NCI-H748 (cell line): ENCODE data around the gene CALCOCO1.

Source experiments
- DNase-seq: peaks from one replicate; lab custom pipeline; 2025; ENCODE audit not compliant: unreplicated experiment; lab: John Stamatoyannopoulos, UW

Gene CALCOCO1

DNA sequence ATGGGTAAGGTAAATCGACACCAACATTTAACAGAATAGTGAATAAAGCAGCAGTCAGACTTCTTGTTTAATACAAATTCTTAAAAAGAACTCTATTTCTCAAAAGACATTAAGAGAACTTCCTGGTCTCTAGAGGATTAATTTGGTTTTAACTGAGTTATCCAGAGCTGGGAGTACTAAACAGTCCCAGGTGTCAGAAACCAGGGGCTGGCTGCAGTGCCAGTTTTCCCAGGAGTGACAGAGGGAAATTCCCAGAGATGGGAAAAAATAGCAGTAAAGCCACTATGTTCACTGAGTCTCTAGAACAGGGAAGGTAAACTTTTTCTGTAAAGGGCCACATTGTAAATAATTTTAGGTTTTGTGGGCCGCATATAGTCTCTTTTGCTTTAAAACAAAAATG lies 60.2 kb downstream of the CALCOCO1 start:
- DNase-seq, result no peak

DNA sequence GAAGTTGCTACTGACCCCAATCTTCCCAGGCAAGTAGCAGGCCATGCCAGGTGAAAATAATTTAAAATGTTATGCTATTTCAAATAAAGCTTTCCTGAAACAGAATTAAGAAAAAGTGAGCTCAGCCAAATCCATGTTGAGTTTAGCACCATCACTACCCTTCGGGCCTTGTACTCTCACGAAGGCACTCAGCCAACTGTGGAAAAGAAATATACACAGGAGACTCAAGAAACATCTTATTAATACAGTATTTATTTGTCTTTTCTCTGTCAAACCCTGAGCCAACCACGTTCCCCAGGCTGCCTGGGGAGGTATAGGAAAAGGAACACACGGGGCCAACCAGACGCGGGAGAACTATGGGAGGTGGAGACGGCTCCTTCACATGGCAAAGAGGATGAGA lies 62.3 kb downstream of the CALCOCO1 start:
- no peak for DNase-seq

DNA sequence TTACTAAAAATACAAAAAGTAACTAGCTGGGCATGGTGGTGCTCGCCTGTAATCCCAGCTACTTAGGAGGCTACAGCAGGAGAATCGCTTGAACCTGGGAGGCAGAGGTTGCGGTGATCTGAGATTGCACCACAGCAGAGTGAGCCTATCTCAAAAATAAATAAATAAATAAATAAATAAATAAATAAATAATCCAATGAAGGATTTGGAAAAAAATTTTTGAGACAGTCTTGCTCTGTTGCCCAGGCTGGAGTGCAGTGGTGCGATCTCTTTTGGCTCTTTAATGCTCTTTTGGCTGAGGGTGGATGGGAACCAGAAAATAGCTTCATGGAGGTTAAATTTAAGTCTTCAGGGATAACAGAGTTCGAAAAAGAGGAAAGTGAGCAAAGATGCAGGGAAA lies 63.1 kb downstream of the CALCOCO1 start:
- no peak for DNase-seq

DNA sequence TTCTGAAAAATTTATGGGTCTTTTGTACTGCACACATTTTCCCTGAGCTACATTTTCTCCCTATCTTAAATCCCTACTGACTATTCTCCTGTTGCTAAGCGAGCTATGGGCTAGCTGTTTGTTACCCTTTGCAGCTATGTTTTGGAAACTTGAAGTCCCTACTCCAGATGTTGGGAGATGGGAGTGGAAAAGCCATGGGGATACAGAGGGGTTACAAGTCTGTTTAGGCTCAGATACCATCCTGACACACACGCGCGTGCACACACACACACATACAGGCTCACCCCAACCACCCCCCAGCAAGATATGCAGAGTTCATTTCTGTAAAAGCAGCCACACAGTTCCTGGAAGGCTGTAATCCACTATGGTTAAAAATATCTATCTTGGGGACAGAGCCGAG lies 67.2 kb downstream of the CALCOCO1 start:
- DNase-seq, result no peak

DNA sequence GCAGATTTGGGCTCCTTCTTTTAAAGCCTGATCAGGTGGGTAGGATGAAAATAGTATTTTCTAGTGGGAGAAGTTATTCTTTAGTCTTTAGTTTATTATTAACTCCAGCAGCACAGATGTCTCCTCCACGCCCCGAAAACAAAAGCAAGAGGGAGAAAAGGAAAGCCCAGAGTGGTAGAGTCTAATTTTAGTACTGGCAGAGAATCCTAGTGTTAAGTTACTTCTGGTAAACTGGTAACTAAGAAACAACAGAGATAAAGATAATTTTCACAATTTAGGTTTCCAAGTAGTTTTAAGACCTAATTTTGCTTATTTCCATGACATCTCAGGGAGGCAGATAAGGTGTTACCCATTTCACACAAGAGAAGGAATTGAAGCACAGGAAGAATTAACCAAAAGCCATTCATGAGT lies 67.7 kb downstream of the CALCOCO1 start:
- DNase-seq, result no peak

DNA sequence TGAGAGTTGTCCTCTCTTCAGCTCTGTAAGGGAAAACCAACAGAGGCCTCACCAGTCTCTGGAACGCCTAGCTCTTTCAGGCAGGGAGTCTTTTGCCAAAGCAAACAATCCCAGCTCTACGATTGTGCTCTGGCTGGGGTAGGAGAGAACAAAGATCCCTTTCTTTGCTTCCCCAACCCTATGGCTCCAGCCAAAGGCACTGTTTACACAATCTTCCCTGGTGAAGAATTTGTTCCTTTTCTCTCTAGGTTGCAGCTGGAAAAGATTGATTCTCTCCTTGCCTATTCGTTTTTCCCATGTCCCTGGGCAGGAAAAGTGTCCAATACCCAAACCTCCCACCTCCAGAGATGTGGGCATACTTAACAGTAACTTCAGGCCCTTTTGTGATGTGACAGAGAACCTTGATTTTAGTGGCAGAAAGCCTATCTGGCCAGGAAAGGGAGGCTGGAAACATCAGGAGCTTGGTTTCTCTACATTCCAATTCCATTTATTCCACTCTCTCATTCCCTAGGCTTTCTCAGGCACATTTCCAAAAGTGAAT lies 68.2 kb downstream of the CALCOCO1 start:
- DNase-seq, result peak; percentile 82
